Neural progenitor cell (in vitro differentiated cells): ENCODE results near the gene PLP1. TPM values are rescaled to one million over a fixed set of nuclear protein-coding genes. Genes with fewer than 3 reads are reported as not detected.
A peak's percentile ranks its signal among the peaks of the same experiment; 100 is the strongest.

Experiments
- DNase-seq: peaks from one replicate; pipeline ENCODE4 v3.0.0-alpha.2; 2016; ENCODE audit warnings: low spot score
- H2AFZ ChIP-seq: fragments of 200-600 bp; sonication (generic); replicated peaks from 2 replicates; pipeline ENCODE4 v1.6.1; 2016; ENCODE audit warnings: antibody characterized with exemption
- H3F3A ChIP-seq: fragments of 200-600 bp; sonication (generic); 2 replicates; pipeline ENCODE4 v1.6.1; 2016; ENCODE audit warnings: antibody characterized with exemption, low read depth
- H3K27ac ChIP-seq: fragments of 200-600 bp; sonication (generic); 2 replicates; pipeline ENCODE4 v1.5.1; 2016; ENCODE audit warnings: mild to moderate bottlenecking
- H3K27me3 ChIP-seq: fragments of 200-600 bp; sonication (generic); 2 replicates; pipeline ENCODE4 v1.6.1; 2016; ENCODE audit warnings: mild to moderate bottlenecking, moderate library complexity
- H3K36me3 ChIP-seq: fragments of 200-600 bp; sonication (generic); 2 replicates; pipeline ENCODE4 v1.5.1; 2016
- H3K4me1 ChIP-seq: fragments of 200-600 bp; sonication (generic); 2 replicates; pipeline ENCODE4 v1.6.1; 2016; ENCODE audit warnings: mixed run types
- H3K4me2 ChIP-seq: fragments of 200-600 bp; sonication (generic); 2 replicates; pipeline ENCODE4 v1.6.1; 2016
- H3K4me3 ChIP-seq: fragments of 200-600 bp; sonication (generic); 2 replicates; pipeline ENCODE4 v1.5.1; 2016
- H3K79me2 ChIP-seq: fragments of 200-600 bp; sonication (generic); 2 replicates; pipeline ENCODE4 v1.6.1; 2016; ENCODE audit warnings: low read depth
- H3K9ac ChIP-seq: fragments of 200-600 bp; sonication (generic); 2 replicates; pipeline ENCODE4 v1.6.1; 2016
- H3K9me3 ChIP-seq: fragments of 200-600 bp; sonication (generic); 2 replicates; pipeline ENCODE4 v1.5.1; 2016; ENCODE audit warnings: low read depth
- H4K20me1 ChIP-seq: fragments of 200-600 bp; sonication (generic); 2 replicates; pipeline ENCODE4 v1.6.1; 2016; ENCODE audit warnings: low read depth
- H3K27ac Mint-ChIP-seq: 3 replicates; pipeline ENCODE4 v1.8.0; 2021; ENCODE audit warnings: mixed read lengths
- H3K27me3 Mint-ChIP-seq: 2 replicates; pipeline ENCODE4 v1.8.0; 2022; ENCODE audit warnings: low read depth, mild to moderate bottlenecking, inconsistent platforms, moderate library complexity, mixed read lengths; ENCODE audit not compliant: insufficient read depth
- H3K36me3 Mint-ChIP-seq: 3 replicates; pipeline ENCODE4 v1.8.0; 2021; ENCODE audit warnings: mixed read lengths
- H3K4me1 Mint-ChIP-seq: 3 replicates; pipeline ENCODE4 v1.8.0; 2021; ENCODE audit warnings: mixed read lengths
- H3K4me3 Mint-ChIP-seq: 3 replicates; pipeline ENCODE4 v1.8.0; 2021; ENCODE audit warnings: mild to moderate bottlenecking, moderate library complexity, mixed read lengths
- H3K9me3 Mint-ChIP-seq: 3 replicates; pipeline ENCODE4 v1.8.0; 2020; ENCODE audit warnings: mixed read lengths
- CTCF ChIP-seq: fragments of 200-600 bp; sonication (generic); IDR thresholded peaks from 2 replicates; pipeline ENCODE4 v1.5.1; 2017; ENCODE audit warnings: antibody characterized with exemption, mild to moderate bottlenecking
- EZH2 ChIP-seq: fragments of 200-600 bp; sonication (generic); IDR thresholded peaks from 2 replicates; pipeline ENCODE4 v1.6.1; 2017; ENCODE audit warnings: antibody characterized with exemption, mild to moderate bottlenecking, moderate library complexity
- EZH2phosphoT487 ChIP-seq: fragments of 200-600 bp; sonication (generic); IDR thresholded peaks from 2 replicates; pipeline ENCODE4 v1.6.1; 2017; ENCODE audit warnings: antibody characterized with exemption
- total RNA-seq: library from RNA; depleted of rRNA; stranded (reverse); fragments of >200 nt; gene quantifications from 2 replicates; pipeline ENCODE4 v1.2.3, GENCODE V29; 2015; ENCODE audit warnings: low replicate concordance

PLP1 gene
- total RNA-seq, 1 donor from 2014 or later, result 107 TPM

DNA sequence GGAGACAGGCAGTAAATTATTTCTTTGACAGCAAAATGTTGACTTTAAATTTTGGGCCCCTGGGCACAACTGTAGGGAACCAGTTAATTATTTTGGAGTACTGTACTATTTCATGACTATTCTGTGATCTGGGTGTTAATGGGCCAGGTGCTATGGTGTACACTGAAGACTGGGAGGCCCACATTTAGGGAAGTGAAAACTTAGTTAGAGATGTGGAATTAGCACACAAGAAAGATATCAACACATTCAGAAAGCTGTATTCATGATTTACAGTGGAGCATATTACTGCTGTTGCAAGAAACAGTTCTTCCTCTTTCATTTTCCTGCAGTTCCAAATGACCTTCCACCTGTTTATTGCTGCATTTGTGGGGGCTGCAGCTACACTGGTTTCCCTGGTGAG lies 12.4 kb downstream of the PLP1 start:
- H3K4me2 ChIP-seq, result no peak overlapping the region
- Mint-ChIP-seq H3K27ac (no peak overlapping the region), H3K27me3 (no peaks in the 10 kb centered on the region), H3K4me3 (no peak overlapping the region), H3K36me3 (peaks cover 10% of the 10 kb centered on the region), H3K9me3 (no peaks in the 10 kb centered on the region), H3K4me1 (peaks cover 24% of the 10 kb centered on the region)
- H3K9ac ChIP-seq, result no peak overlapping the region
- peaks cover 7% of the 10 kb centered on the region for H3K36me3 ChIP-seq
- peaks cover 8% of the 10 kb centered on the region for H3K79me2 ChIP-seq
- no peaks in the 10 kb centered on the region for H4K20me1 ChIP-seq
- no peak for DNase-seq
- H3F3A ChIP-seq, result peaks cover 28% of the 10 kb centered on the region
- TF ChIP-seq CTCF, result no peak
- TF ChIP-seq EZH2, result no peak
- TF ChIP-seq EZH2phosphoT487, result no peak
- H3K27me3 ChIP-seq, result no peaks in the 10 kb centered on the region
- H3K27ac ChIP-seq, result no peak overlapping the region
- H3K4me3 ChIP-seq, result no peak overlapping the region
- H3K4me1 ChIP-seq, result peaks cover 38% of the 10 kb centered on the region
- H3K9me3 ChIP-seq, result no peaks in the 10 kb centered on the region
- H2AFZ ChIP-seq, result no peak overlapping the region

- Histone ChIP-seq H3K9me3 (no peaks in the 10 kb centered on the region), H3K4me3 (no peak overlapping the region), H3K27me3 (no peaks in the 10 kb centered on the region), H3K27ac (peak overlapping the region; percentile 37), H3K79me2 (no peaks in the 10 kb centered on the region), H3K36me3 (peaks cover 7% of the 10 kb centered on the region), H3K4me1 (peaks cover 35% of the 10 kb centered on the region), H3F3A (peaks cover 37% of the 10 kb centered on the region), H2AFZ (no peak overlapping the region), H3K4me2 (peak overlapping the region; percentile 45), H3K9ac (no peak overlapping the region), H4K20me1 (no peaks in the 10 kb centered on the region)
- peaks cover 21% of the 10 kb centered on the region for H3K4me1 Mint-ChIP-seq
- H3K27ac Mint-ChIP-seq, result no peak overlapping the region
- no peaks in the 10 kb centered on the region for H3K9me3 Mint-ChIP-seq
- TF ChIP-seq CTCF (no peak), EZH2phosphoT487 (no peak), EZH2 (no peak)
- no peak overlapping the region for H3K4me3 Mint-ChIP-seq
- DNase-seq, result peak; percentile 24
- H3K36me3 Mint-ChIP-seq, result peaks cover 10% of the 10 kb centered on the region
- H3K27me3 Mint-ChIP-seq, result no peaks in the 10 kb centered on the region
These were observed 14.6 kb downstream of the PLP1 start for GRCh38 chrX:103791228-103791627.

DNA sequence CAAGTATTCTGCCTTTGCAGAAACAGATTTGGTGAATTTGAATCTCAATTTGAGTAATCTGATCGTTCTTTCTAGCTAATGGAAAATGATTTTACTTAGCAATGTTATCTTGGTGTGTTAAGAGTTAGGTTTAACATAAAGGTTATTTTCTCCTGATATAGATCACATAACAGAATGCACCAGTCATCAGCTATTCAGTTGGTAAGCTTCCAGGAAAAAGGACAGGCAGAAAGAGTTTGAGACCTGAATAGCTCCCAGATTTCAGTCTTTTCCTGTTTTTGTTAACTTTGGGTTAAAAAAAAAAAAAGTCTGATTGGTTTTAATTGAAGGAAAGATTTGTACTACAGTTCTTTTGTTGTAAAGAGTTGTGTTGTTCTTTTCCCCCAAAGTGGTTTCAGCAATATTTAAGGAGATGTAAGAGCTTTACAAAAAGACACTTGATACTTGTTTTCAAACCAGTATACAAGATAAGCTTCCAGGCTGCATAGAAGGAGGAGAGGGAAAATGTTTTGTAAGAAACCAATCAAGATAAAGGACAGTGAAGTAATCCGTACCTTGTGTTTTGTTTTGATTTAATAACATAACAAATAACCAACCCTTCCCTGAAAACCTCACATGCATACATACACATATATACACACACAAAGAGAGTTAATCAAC lies 15.3 kb downstream of the PLP1 start:
- peaks cover 21% of the 10 kb centered on the region for H3K4me1 Mint-ChIP-seq
- no peak for DNase-seq
- H4K20me1 ChIP-seq, result no peaks in the 10 kb centered on the region
- H3K4me1 ChIP-seq, result peaks cover 35% of the 10 kb centered on the region
- no peak overlapping the region for H3K9ac ChIP-seq
- H3K79me2 ChIP-seq, result no peaks in the 10 kb centered on the region
- no peaks in the 10 kb centered on the region for H3K9me3 Mint-ChIP-seq
- H3K27me3 Mint-ChIP-seq, result no peaks in the 10 kb centered on the region
- no peak overlapping the region for H2AFZ ChIP-seq
- no peak overlapping the region for H3K4me3 ChIP-seq
- peak overlapping the region; percentile 16 for H3K27ac ChIP-seq
- no peaks in the 10 kb centered on the region for H3K9me3 ChIP-seq
- no peak overlapping the region for H3K4me3 Mint-ChIP-seq
- H3K27ac Mint-ChIP-seq, result no peak overlapping the region
- no peaks in the 10 kb centered on the region for H3K27me3 ChIP-seq
- H3F3A ChIP-seq, result peaks cover 37% of the 10 kb centered on the region
- H3K36me3 ChIP-seq, result peaks cover 7% of the 10 kb centered on the region
- H3K4me2 ChIP-seq, result peak overlapping the region; percentile 45
- TF ChIP-seq EZH2phosphoT487 (no peak), EZH2 (no peak), CTCF (no peak)
- H3K36me3 Mint-ChIP-seq, result peaks cover 10% of the 10 kb centered on the region
